Raji (cell line): Measurements from ENCODE around the gene SEMA5B.

Experiments
- POLR2A ChIP-seq: IDR thresholded peaks from 2 replicates; pipeline ENCODE4 v1.6.1; 2011; ENCODE audit warnings: low read depth, low read length, control low read depth; ENCODE audit not compliant: insufficient read depth

Gene SEMA5B

GRCh38 chr3:122927726-122928125 is 99.8 kb downstream of the SEMA5B start:
- no peak for TF ChIP-seq POLR2A

GRCh38 chr3:122926811-122927210 is 100.8 kb downstream of the SEMA5B start:
- no peak for TF ChIP-seq POLR2A

DNA sequence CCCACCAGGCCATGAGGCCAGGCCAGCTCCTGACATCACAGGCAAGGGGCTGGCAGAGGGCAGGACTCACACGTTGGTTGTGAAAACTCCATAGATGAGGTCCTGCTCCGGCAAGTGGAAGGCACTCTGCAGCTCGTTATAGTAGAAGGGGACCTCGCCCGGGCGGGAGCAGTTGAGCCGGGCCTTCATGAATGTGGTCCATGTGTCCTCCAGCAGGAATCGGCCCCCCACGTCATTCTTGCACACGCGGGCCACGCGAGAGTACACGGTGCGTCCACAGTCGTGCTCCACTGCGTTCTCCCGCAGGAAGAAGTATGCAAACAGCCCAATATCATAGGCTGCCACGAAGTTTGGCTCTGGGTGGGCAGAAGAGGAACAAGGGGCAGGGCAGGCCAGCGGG is 101.2 kb downstream of the SEMA5B start:
- no peak for TF ChIP-seq POLR2A

DNA sequence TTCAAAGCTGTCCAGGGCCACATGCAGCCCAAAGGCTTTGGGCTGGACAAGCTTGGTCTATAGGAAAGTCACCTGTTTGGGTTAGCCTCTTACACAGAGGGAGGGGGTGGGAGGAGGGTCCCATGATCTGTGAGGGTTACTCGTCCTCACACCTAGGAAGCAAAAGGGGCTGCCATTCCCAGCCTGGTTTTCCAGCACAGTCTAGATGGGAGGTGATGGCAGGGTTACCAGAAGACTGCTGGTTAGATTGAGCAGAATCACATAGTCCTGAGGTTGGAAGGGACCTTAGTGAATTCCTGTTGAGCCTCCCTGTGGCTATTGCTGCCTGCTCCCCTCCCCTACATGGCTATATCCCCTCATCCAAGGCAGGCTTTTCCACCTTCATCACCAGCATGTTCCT is 101.8 kb downstream of the SEMA5B start:
- TF ChIP-seq POLR2A: no peak

DNA sequence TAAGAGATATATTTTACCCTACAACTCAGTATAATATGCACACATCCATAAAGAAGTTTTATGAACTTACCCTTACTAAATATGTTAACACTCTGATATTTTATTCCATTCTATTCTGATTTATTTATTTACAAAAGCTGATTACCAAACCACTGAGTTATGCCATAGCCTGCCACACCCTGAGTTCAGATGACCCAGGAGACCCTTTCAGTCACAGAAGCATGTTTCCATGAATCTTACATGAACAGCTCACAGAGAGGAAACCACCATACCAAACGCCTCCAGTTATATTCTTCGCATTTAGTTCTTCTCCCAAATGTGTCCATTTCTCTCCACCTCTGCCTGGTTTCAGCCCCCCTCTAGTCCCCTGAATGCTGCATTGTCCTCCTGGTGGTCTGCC is 103.5 kb downstream of the SEMA5B start:
- no peak for TF ChIP-seq POLR2A

- TF ChIP-seq POLR2A: no peak
Observed at GRCh38 chr3:122923611-122924010, 104.0 kb downstream of the SEMA5B start.

- TF ChIP-seq POLR2A: no peak
Observed at GRCh38 chr3:122921791-122922651, 105.5 kb downstream of the SEMA5B start.

GRCh38 chr3:122920986-122921385 is 106.6 kb downstream of the SEMA5B start:
- no peak for TF ChIP-seq POLR2A

- no peak for TF ChIP-seq POLR2A
Observed at GRCh38 chr3:122919291-122919610, 108.3 kb downstream of the SEMA5B start.

GRCh38 chr3:122918576-122919290 is 108.8 kb downstream of the SEMA5B start:
- no peak for TF ChIP-seq POLR2A

- no peak for TF ChIP-seq POLR2A
Observed at GRCh38 chr3:122917412-122917811, 110.2 kb downstream of the SEMA5B start.

GRCh38 chr3:122916580-122916979 is 111.0 kb downstream of the SEMA5B start:
- TF ChIP-seq POLR2A: no peak

GRCh38 chr3:122916084-122916483 is 111.5 kb downstream of the SEMA5B start:
- TF ChIP-seq POLR2A: no peak

DNA sequence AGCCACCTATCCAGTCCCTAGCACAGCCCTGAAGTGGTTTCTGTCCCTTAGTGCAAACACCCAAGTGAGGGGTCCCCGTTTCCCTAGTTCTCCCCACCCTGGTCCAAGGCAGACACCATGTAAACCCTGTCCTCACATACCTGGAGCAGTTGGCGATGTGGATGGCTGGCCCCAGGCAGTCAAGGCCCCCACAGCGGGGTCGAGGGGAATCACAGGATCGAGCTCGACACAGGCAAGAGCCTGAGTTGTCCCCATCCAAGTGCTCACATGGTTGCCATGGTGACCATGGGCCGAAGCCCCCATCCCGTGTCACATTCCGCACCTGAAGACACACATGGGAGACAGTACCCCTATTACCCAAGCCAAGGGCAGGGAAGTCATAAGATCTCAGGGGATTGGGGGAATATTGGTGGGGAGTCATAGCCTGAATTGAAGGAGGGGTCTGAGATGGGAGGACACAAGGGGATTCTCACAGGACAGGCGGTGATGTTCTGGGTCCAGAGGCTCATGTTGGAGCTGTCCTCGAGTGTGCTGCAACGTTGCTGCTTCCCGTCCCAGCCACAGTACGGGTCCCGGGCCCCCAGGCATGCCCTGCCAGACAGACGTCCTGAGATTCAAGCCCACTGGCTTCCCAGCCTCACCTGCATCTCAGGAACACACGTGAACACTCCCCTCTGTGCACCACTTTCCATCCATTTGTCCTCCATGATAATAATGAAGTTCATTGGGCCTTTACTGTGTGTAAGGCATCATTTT is 112.1 kb downstream of the SEMA5B start:
- no peak for TF ChIP-seq POLR2A

DNA sequence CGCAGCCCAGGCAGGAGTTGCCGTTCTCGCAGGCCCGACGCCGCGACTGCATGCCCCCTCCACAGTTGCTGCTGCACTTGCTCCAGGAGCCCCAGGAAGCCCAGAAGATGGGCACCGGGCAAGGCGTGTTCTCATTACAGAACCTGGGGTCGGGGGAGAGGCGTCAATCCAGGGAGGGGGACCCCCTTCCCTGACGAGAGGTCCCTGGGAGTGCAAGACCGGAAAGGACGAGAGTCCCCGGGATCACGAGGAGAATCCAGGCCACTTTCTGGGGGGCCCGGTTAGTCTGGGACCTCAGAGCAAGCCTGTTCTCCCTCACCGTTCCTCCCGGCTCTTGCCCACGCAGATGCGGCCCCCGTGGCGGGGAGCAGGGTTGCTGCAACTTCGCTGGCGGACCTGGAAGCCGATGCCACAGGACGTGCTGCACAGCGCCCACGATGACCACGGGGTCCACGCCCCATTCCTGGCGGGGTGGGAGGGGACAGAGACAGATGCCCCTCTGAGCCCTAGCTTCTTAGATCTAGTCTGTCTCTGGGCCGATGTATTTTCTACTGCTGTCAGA is 113.9 kb downstream of the SEMA5B start:
- TF ChIP-seq POLR2A: no peak
